GM10266 (cell line): ENCODE measurements around the gene SIK3.

Experiments used
- DNase-seq: peaks from one replicate; pipeline ENCODE4 v3.0.0; 2012; ENCODE audit errors: extremely low spot score
- TF ChIP-seq, protein P1 (sequence below): IDR thresholded peaks from 2 replicates; pipeline ENCODE4 v1.5.1; 2012; ENCODE audit warnings: mild to moderate bottlenecking, low read depth; ENCODE audit not compliant: control insufficient read depth, insufficient read depth; ENCODE audit errors: missing control alignments

SIK3 gene

DNA sequence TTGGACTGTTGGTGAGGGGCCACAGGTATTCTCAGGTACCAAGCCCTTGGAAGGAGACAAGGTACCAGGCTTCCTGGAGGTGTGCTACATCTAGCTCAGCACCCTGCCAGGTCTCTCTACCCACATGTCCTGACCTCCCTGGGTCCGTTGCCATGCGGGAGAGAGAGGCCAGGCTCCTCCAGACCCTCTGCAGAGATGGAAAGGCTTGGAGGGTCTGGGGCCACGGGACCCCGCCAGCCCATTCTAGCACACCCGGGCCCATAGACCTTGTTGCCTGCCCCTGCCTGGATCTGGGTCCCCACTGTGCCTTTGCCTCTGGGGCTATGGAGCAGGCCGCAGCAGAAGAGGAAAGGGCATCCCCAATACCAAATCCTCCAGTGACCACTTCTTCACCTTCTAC, 270.8 kb downstream of the SIK3 start:
- TF ChIP-seq, protein P1, sequence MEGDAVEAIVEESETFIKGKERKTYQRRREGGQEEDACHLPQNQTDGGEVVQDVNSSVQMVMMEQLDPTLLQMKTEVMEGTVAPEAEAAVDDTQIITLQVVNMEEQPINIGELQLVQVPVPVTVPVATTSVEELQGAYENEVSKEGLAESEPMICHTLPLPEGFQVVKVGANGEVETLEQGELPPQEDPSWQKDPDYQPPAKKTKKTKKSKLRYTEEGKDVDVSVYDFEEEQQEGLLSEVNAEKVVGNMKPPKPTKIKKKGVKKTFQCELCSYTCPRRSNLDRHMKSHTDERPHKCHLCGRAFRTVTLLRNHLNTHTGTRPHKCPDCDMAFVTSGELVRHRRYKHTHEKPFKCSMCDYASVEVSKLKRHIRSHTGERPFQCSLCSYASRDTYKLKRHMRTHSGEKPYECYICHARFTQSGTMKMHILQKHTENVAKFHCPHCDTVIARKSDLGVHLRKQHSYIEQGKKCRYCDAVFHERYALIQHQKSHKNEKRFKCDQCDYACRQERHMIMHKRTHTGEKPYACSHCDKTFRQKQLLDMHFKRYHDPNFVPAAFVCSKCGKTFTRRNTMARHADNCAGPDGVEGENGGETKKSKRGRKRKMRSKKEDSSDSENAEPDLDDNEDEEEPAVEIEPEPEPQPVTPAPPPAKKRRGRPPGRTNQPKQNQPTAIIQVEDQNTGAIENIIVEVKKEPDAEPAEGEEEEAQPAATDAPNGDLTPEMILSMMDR = no peak

GRCh38 chr11:116826751-116827431, 271.3 kb downstream of the SIK3 start:
- no peak for DNase-seq
- TF ChIP-seq, protein P1 = no peak

More for the DNA sequence above, 270.8 kb downstream of the SIK3 start:
- no peak for DNase-seq

DNA sequence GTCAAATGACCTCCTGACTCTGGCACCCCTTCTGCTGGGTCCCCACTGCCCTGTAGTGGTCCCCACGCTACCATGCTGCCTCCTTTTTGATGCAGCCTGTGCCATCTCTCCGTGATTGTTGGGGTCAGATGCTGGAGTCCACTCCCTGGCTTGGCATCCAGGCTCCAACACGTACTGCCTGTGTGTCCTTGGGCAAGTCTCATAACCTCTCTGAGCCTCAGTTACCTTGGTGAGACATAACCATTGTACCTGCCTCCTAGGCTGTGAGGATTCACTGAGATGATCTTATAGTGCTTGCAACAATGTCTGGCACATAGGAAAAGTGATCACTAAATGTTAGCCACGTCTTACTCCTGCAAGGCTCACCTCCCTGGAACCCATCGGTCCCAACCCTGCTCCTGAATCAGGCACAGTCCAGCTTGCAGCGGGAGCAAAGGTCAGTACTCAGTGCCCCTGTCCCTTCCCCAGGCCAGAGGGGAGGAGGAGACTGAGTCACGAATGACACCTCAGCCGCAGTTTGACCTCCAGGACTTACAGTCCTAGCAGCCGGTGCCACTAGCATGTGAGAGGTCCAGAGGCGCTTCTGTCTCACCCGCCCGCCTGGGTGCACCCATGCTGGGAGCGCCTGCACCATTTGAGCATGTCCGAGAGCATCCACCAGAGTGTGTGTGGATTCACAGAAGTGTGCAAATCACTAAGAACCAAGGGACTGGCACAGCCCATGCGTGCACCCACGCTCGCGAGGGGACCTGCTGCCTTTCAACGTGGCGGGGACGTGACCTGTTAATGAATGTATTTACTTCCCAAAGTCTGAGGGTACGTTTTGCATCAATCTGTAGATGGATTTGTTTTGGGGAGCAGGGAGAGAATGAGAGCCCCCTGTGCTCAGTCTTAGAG, 272.1 kb downstream of the SIK3 start:
- TF ChIP-seq, protein P1 = no peak
- DNase-seq = no peak

GRCh38 chr11:116825434-116825833, 272.8 kb downstream of the SIK3 start:
- DNase-seq = no peak
- TF ChIP-seq, protein P1 = no peak

DNA sequence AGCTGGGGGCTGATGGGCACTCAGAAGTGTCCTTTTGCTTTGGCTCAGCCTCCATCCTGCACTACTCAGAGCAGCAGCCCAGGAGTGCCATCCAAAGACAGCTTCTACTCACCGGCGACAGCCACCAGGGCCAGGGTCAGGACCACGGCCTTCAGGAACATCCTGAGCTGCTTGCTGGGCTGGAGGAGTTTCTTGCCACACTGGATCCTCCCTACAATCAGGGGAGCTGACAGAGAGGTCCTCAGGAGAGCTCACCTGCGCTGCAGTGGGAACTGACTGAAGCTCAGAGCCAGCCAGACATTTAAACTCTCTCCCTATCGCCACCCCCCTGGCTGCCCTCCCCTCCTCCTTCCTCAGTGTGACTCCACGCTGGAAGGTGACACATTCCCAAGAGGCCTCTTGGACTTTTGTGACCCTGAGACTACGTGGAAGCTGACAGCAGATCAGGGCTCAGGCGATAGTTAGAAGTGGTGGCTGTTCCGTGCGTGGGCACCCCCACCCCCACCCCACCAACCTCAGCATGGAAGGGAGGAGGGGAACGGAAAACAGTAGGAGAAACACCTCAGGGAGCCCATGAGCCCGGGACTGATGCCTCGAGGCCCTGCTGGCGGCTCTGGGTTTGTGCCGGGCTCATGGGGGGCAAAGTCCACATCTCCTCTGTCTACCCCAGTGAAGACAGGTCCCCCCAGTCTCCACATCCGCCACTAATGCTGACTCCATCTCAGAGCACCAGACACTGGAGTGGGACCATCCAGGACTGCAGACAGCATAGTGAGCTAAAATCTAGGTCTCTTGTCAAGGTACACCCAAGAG, 275.0 kb downstream of the SIK3 start, which contains the start of gene APOA4:
TSS of gene APOA4 (minus strand) at position 274 of the 813 bp plus-strand sequence. CDS start at position 161, 113 bp downstream.
- no peak for DNase-seq
- TF ChIP-seq, protein P1 = no peak

GRCh38 chr11:116822575-116822974, 275.7 kb downstream of the SIK3 start:
- TF ChIP-seq, protein P1 = no peak
- DNase-seq = no peak
